OCI-M2 (cell line): ENCODE measurements around the gene FGF4.

Experiments
- DNase-seq: peaks from one replicate; lab custom pipeline; 2025; ENCODE audit not compliant: unreplicated experiment; lab: John Stamatoyannopoulos, UW

FGF4 gene

GRCh38 chr11:69808667-69809086 lies 33.5 kb upstream of the FGF4 start:
- no peak for DNase-seq

GRCh38 chr11:69807106-69807815 lies 32.1 kb upstream of the FGF4 start:
- DNase-seq: no peak

- DNase-seq: no peak
Measured at GRCh38 chr11:69804769-69805508, 29.8 kb upstream of the FGF4 start.

GRCh38 chr11:69803604-69804218 lies 28.6 kb upstream of the FGF4 start:
- DNase-seq: no peak

GRCh38 chr11:69803022-69803421 lies 27.9 kb upstream of the FGF4 start:
- no peak for DNase-seq

GRCh38 chr11:69802590-69802989 lies 27.4 kb upstream of the FGF4 start:
- no peak for DNase-seq

- no peak for DNase-seq
Measured at GRCh38 chr11:69801513-69802335, 26.6 kb upstream of the FGF4 start.

- no peak for DNase-seq
Measured at GRCh38 chr11:69800278-69800677, 25.1 kb upstream of the FGF4 start.

GRCh38 chr11:69799582-69799981 lies 24.4 kb upstream of the FGF4 start:
- no peak for DNase-seq

GRCh38 chr11:69799097-69799496 lies 24.0 kb upstream of the FGF4 start:
- DNase-seq: no peak

- DNase-seq: no peak
Measured at GRCh38 chr11:69797737-69798528, 22.8 kb upstream of the FGF4 start.

- DNase-seq: no peak
Measured at GRCh38 chr11:69797156-69797555, 22.0 kb upstream of the FGF4 start.

GRCh38 chr11:69796063-69796462 lies 20.9 kb upstream of the FGF4 start:
- DNase-seq: no peak

GRCh38 chr11:69791276-69792180 lies 16.4 kb upstream of the FGF4 start:
- no peak for DNase-seq

- DNase-seq: no peak
Measured at GRCh38 chr11:69788956-69789355, 13.8 kb upstream of the FGF4 start.

- DNase-seq: no peak
Measured at GRCh38 chr11:69787906-69788305, 12.8 kb upstream of the FGF4 start.

GRCh38 chr11:69787457-69787856 lies 12.3 kb upstream of the FGF4 start:
- no peak for DNase-seq

- no peak for DNase-seq
Measured at GRCh38 chr11:69781241-69781640, 6.1 kb upstream of the FGF4 start.

- DNase-seq: no peak
Measured at GRCh38 chr11:69778373-69778772, 3.2 kb upstream of the FGF4 start.
